ENCODE measurements around the gene SPEM2. TPM values are rescaled to one million over a fixed set of nuclear protein-coding genes. Genes with fewer than 3 reads are reported as not detected.

SPEM2 gene
- total RNA-seq, 2 donors from 2014 or later = 5.3 TPM; not detected in 1

GRCh38 chr17:7414837-7415236, 10.6 kb upstream of the SPEM2 start:
- intact Hi-C loops (cut with DNase I) = no loop called here
- 80% methylated on average over 14 of the region's 14 CpGs for WGBS
- no peak for TF ChIP-seq POLR2AphosphoS5 (IDR thresholded peaks at IDR 0.05)
- no peak for TF ChIP-seq CTCF (IDR thresholded peaks at IDR 0.05)
- no peak for TF ChIP-seq POLR2A (IDR thresholded peaks at IDR 0.05)
- no peaks in the 10 kb centered on the region for H3K4me1 ChIP-seq (replicated peaks)
- DNase-seq (ENCODE audit: low spot score) = no peak
- no peaks in the 10 kb centered on the region for H3K27me3 ChIP-seq (replicated peaks; ENCODE audit: insufficient read depth)
- no peaks in the 10 kb centered on the region for H3K36me3 ChIP-seq
- no peak overlapping the region for H3K27ac ChIP-seq
- H3K4me3 ChIP-seq = no peak overlapping the region
- no peaks in the 10 kb centered on the region for H3K9me3 ChIP-seq

DNA sequence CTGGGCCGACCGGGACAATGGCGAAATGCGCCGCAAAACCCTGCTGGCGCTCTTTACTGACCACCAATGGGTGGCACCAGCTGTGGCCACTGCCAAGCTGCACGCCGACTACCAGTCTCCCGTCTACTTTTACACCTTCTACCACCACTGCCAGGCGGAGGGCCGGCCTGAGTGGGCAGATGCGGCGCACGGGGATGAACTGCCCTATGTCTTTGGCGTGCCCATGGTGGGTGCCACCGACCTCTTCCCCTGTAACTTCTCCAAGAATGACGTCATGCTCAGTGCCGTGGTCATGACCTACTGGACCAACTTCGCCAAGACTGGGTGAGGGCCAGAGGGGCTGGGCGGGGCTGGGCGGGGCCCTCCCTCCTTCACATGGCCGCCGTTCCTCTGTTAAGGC, 9.6 kb upstream of the SPEM2 start:
- H3K36me3 ChIP-seq = no peaks in the 10 kb centered on the region
- H3K9me3 ChIP-seq = no peaks in the 10 kb centered on the region
- no peaks in the 10 kb centered on the region for H3K4me1 ChIP-seq (replicated peaks)
- H3K27me3 ChIP-seq (replicated peaks; ENCODE audit: insufficient read depth) = no peaks in the 10 kb centered on the region
- intact Hi-C loops (cut with DNase I) = no loop called here
- no peak overlapping the region for H3K27ac ChIP-seq
- no peak for TF ChIP-seq CTCF (IDR thresholded peaks at IDR 0.05)
- 89% methylated on average over 21 of the region's 23 CpGs for WGBS
- no peak overlapping the region for H3K4me3 ChIP-seq
- no peak for DNase-seq (ENCODE audit: low spot score)

- Histone ChIP-seq H3K27me3 (replicated peaks; ENCODE audit: insufficient read depth) (no peaks in the 10 kb centered on the region), H3K9me3 (no peaks in the 10 kb centered on the region), H3K4me1 (replicated peaks) (no peaks in the 10 kb centered on the region), H3K36me3 (no peaks in the 10 kb centered on the region), H3K4me3 (no peak overlapping the region), H3K27ac (no peak overlapping the region)
- WGBS = 83% methylated on average over 6 of the region's 6 CpGs
- TF ChIP-seq POLR2AphosphoS5 (IDR thresholded peaks at IDR 0.05) (no peak), CTCF (IDR thresholded peaks at IDR 0.05) (no peak), POLR2A (IDR thresholded peaks at IDR 0.05) (no peak)
- intact Hi-C loops (cut with DNase I) = no loop called here
- DNase-seq (ENCODE audit: low spot score) = no peak
These were observed 9.1 kb upstream of the SPEM2 start for GRCh38 chr17:7416323-7416722.

- Histone ChIP-seq H3K27me3 (replicated peaks; ENCODE audit: insufficient read depth) (no peaks in the 10 kb centered on the region), H3K9me3 (no peaks in the 10 kb centered on the region), H3K27ac (no peak overlapping the region), H3K4me3 (no peak overlapping the region), H3K36me3 (no peaks in the 10 kb centered on the region), H3K4me1 (replicated peaks) (no peaks in the 10 kb centered on the region)
- no peak for TF ChIP-seq POLR2AphosphoS5 (IDR thresholded peaks at IDR 0.05)
- no peak for TF ChIP-seq POLR2A (IDR thresholded peaks at IDR 0.05)
- no peak for TF ChIP-seq CTCF (IDR thresholded peaks at IDR 0.05)
- DNase-seq (ENCODE audit: low spot score) = no peak
- 93% methylated on average over 53 of the region's 54 CpGs for WGBS
- intact Hi-C loops (cut with DNase I) = no loop called here
These were observed 8.3 kb upstream of the SPEM2 start for GRCh38 chr17:7417056-7417655.

DNA sequence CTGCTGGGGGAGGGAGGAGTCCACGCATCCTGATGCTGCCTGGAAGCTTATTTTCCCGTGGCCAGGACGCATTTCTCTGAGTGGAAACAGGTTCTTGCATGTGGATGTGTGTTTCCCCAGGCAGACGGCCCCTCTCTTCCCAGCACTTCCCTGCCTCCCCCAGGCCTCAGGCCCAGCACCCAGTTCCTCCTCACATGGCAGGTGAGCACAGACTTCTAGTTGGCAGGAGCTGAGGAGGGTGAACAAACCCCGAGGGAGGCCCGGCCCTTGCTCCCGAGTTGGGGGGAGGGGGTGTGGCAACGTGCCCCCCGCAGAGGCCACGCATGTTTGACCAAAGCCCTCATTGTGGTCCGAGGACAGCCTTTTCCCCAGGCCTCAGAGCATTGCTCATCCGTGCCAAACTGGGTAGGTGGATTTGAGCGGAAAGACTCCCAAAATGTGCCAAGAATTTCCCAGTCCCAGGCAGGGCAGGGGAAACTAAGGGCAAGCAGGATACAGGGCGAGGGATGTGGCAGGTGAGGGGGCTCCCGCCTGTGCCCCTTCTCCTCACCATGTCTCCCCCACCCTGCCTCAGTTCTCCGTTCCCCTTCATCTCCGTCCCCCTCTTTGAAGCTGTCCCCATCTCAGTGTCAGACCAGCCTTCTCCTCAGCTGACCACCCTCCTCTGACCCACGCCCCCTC, 6.8 kb upstream of the SPEM2 start:
- Histone ChIP-seq H3K4me1 (replicated peaks) (no peaks in the 10 kb centered on the region), H3K27ac (no peak overlapping the region), H3K36me3 (no peaks in the 10 kb centered on the region), H3K27me3 (replicated peaks; ENCODE audit: insufficient read depth) (no peaks in the 10 kb centered on the region), H3K9me3 (no peaks in the 10 kb centered on the region), H3K4me3 (no peak overlapping the region)
- TF ChIP-seq POLR2AphosphoS5 (IDR thresholded peaks at IDR 0.05) (no peak), CTCF (IDR thresholded peaks at IDR 0.05) (no peak), POLR2A (IDR thresholded peaks at IDR 0.05) (no peak)
- no peak for DNase-seq (ENCODE audit: low spot score)
- intact Hi-C loops (cut with DNase I) = no loop called here
- WGBS = 63% methylated on average over 18 of the region's 18 CpGs

Measured in prostate gland (tissue), 2 donors.